ENCODE results near the gene ADRA2B. TPM values are rescaled to one million over a fixed set of nuclear protein-coding genes. Genes with fewer than 3 reads are reported as not detected.

Gene ADRA2B
- total RNA-seq, 1 experiment from 2014 or later, result 4.7 TPM

GRCh38 chr2:96157649-96158553 is 41.5 kb upstream of the ADRA2B start (continued):
- TF ChIP-seq PRDM15 (CRISPR knock-in tag; IDR thresholded peaks at IDR 0.05), result no peak

GRCh38 chr2:96156926-96157648 is 40.7 kb upstream of the ADRA2B start:
- Mint-ChIP-seq H3K4me1 (peaks cover 22% of the 10 kb centered on the region), H3K27ac (no peak overlapping the region), H3K4me3 (no peak overlapping the region), H3K9me3 (peaks cover 3% of the 10 kb centered on the region; the same call in 1 of the 2 replicates), H3K27me3 (ENCODE audit: low read depth) (no peaks in the 10 kb centered on the region; the same call in 1 of the 2 replicates), H3K36me3 (no peaks in the 10 kb centered on the region)
- ChIA-PET CTCF (interaction anchor here (0.8 to 3.9 kb wide), 3 partner anchors 13 to 134 kb away, joined by 3 to 23 read pairs (median 7); no protein-coding TSS in a partner anchor), POLR2A (interaction anchor here (0.5 kb wide), 1 partner anchor 113 kb away, joined by 4 read pairs; no protein-coding TSS in a partner anchor)
- no peak for DNase-seq (ENCODE audit: low spot score)
- ATAC-seq, result no peak
- TF ChIP-seq NFATC4 (CRISPR knock-in tag; IDR thresholded peaks at IDR 0.05), result no peak
- TF ChIP-seq ZNF416 (CRISPR knock-in tag; IDR thresholded peaks at IDR 0.05), result no peak
- no peak for TF ChIP-seq FOXP4 (CRISPR knock-in tag; IDR thresholded peaks at IDR 0.05)
- no peak for TF ChIP-seq PREB (CRISPR knock-in tag; IDR thresholded peaks at IDR 0.05; ENCODE audit: borderline replicate concordance)
- TF ChIP-seq USF1 (CRISPR knock-in tag; IDR thresholded peaks at IDR 0.05), result no peak

- CTCF ChIA-PET, result interaction anchor here (0.8 to 3.9 kb wide), 3 partner anchors 12 to 18 kb away, joined by 3 to 23 read pairs (median 4); no protein-coding TSS in a partner anchor
- TF ChIP-seq E2F4 (CRISPR knock-in tag; IDR thresholded peaks at IDR 0.05; ENCODE audit: borderline replicate concordance, low read depth) (no peak), GTF2I (CRISPR knock-in tag; conservative IDR thresholded peaks at IDR 0.05) (no peak), FOXP4 (CRISPR knock-in tag; IDR thresholded peaks at IDR 0.05) (no peak), ARID4B (CRISPR knock-in tag; IDR thresholded peaks at IDR 0.05; ENCODE audit: borderline replicate concordance) (no peak), ATF3 (CRISPR knock-in tag; conservative IDR thresholded peaks at IDR 0.05) (no peak)
Measured at GRCh38 chr2:96156011-96156820, 39.8 kb upstream of the ADRA2B start.

More at GRCh38 chr2:96156011-96156820, 39.8 kb upstream of the ADRA2B start:
- no peaks in the 10 kb centered on the region for H3K36me3 Mint-ChIP-seq
- H3K4me3 Mint-ChIP-seq, result no peak overlapping the region
- DNase-seq (ENCODE audit: low spot score), result no peak
- no peak for ATAC-seq
- H3K4me1 Mint-ChIP-seq, result peaks cover 30% of the 10 kb centered on the region
- H3K9me3 Mint-ChIP-seq, result peaks cover 3% of the 10 kb centered on the region; the same call in 1 of the 2 replicates
- H3K27ac Mint-ChIP-seq, result no peak overlapping the region
- no peaks in the 10 kb centered on the region; the same call in 1 of the 2 replicates for H3K27me3 Mint-ChIP-seq (ENCODE audit: low read depth)
- POLR2A ChIA-PET, result interaction anchor here (0.5 to 0.7 kb wide), 2 partner anchors 52 to 114 kb away, joined by 3 to 4 read pairs; partner anchors contain the start of gene STARD7

Data from WTC11 (cell line).